Gastrocnemius medialis (tissue), 4 donors: ENCODE data around the gene CFAP65. TPM values are rescaled to one million over a fixed set of nuclear protein-coding genes. Genes with fewer than 3 reads are reported as not detected.

ENCODE experiments used
- ATAC-seq, 2 donors: fragments of 150-250 bp; one replicate each; pipeline ENCODE4 v1.9.1; 2016
- DNase-seq, 2 donors: peaks; one replicate each; pipeline ENCODE4 v3.0.0-alpha.2; 2019
- H3K27ac ChIP-seq, 4 donors: fragments of 200-600 bp; sonication (generic); 1 replicate in 1 of 4; 2 replicates in 3 of 4; pipeline ENCODE4 v1.5.1; 2016 to 2018; ENCODE audit warnings: mild to moderate bottlenecking in 2 of 4, moderate library complexity in 1 of 4
- H3K27me3 ChIP-seq, 3 donors: fragments of 200-600 bp; sonication (generic) in 2 of 3; 1 replicate in 1 of 3; 2 replicates in 2 of 3; pipeline versions ENCODE4 v1.5.1 to v1.6.0; 2016 to 2019; ENCODE audit warnings: mild to moderate bottlenecking in 1 of 3, moderate library complexity in 1 of 3
- H3K36me3 ChIP-seq, 2 donors: fragments of 200-600 bp; sonication (generic) in 1 of 2; one replicate each; pipeline ENCODE4 v1.5.1; 2017 to 2018
- H3K4me1 ChIP-seq, 2 donors: fragments of 200-600 bp; sonication (generic) in 1 of 2; one replicate each; pipeline ENCODE4 v1.5.1; 2016 to 2017; ENCODE audit warnings: mild to moderate bottlenecking in 2 of 2
- H3K4me3 ChIP-seq, 4 donors: fragments of 200-600 bp; sonication (generic) in 3 of 4; 1 replicate in 1 of 4; 2 replicates in 3 of 4; pipeline ENCODE4 v1.5.1; 2016 to 2019; ENCODE audit warnings: mild to moderate bottlenecking in 2 of 4
- H3K9me3 ChIP-seq, 3 donors: fragments of 200-600 bp; sonication (generic) in 2 of 3; 1 replicate in 1 of 3; 2 replicates in 2 of 3; pipeline ENCODE4 v1.5.1; 2016 to 2019
- POLR2A ChIP-seq, 2 donors: fragments of 450-650 bp; IDR thresholded peaks; one replicate each; pipeline ENCODE4 v1.6.1; 2017; ENCODE audit warnings: antibody characterized with exemption in 2 of 2, mild to moderate bottlenecking in 2 of 2, moderate library complexity in 2 of 2
- in situ Hi-C, 4 donors: fragments of 200-750 bp; cut with MboI; loops; one replicate each; pipeline versions ENCODE4 v1.15.0 to v1.8.0; 2017; ENCODE audit warnings: low sequenced_read_pairs in 4 of 4
- intact Hi-C: fragments of 100-400 bp; cut with DNase I; formaldehyde crosslinking; loops from one replicate; pipeline ENCODE4 v1.15.1; 2023; ENCODE audit warnings: low total_unique reads
- total RNA-seq, 4 donors: library from RNA; depleted of rRNA; stranded (reverse); fragments of >200 nt; gene quantifications; one replicate each; pipeline versions ENCODE4 v1.1.0 to v1.2.3, GENCODE V29; 2016
- TF ChIP-seq, protein P1 (sequence below), 5 experiments: fragments of 450-650 bp in 3 of 5; fragments of 200-600 bp in 2 of 5; sonication (generic) in 2 of 5; IDR thresholded peaks in 4 of 5; conservative IDR thresholded peaks in 1 of 5; 1 replicate in 4 of 5; 2 replicates in 1 of 5; pipeline ENCODE4 v1.5.1; 2016 to 2019; ENCODE audit warnings: antibody characterized with exemption in 5 of 5, mild to moderate bottlenecking in 3 of 5, moderate library complexity in 3 of 5

The CFAP65 gene
- total RNA-seq, 4 donors from 2014 or later, result 0.09 TPM; not detected in 3

DNA sequence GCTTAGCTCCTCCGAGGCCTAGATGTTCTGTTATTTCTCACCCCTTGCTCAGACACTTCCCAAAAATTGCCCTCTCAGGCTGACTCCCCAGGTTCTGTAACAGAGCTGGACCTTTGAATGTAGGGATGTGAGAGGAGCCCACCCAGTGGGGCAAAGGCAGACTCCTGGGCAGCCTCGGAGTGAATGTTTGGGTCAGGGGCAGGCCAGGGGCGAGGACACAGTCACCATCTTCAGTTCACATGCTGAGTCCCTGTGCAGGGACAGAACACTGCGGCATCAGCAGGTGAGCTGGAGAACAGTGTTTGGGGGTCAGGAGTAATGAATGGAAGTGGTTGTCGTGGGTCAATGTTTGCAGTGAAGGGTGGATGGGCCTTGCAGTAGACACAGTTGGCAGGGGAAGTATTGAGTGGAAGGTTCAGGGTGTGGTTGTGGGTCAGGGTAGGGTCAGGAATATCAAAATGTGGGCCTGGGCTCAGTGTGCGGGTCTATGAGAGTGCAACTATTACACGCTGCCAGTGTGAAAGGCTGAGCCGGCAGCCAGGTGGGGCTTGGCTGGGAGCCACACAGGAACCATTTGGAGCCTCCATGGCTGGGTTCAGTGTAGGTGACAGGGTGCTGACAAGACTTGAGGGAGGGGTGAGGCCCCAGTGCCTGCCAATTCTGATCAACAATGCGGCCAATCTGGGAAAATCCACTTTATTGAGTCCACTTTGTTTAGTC lies 15.0 kb upstream of the CFAP65 start:
- in situ Hi-C loops, result loop anchor here in 3 of 4 donors (5.0 to 25.0 kb wide), 3 partner anchors 61 to 256 kb away; partner anchors contain the start of gene PTPRN (in 1 of the 3)
- H3K27me3 ChIP-seq, result peaks cover 54 to 65% (median 60%) of the 10 kb centered on the region in 3 donors
- no peak overlapping the region for H3K27ac ChIP-seq
- intact Hi-C loops, result no loop called here
- no peaks in the 10 kb centered on the region for H3K36me3 ChIP-seq
- ATAC-seq (no peak), DNase-seq (no peak)
- H3K4me3 ChIP-seq, result no peak overlapping the region
- no peak for TF ChIP-seq POLR2A (IDR thresholded peaks at IDR 0.05)
- H3K4me1 ChIP-seq, result peaks cover 13 to 24% of the 10 kb centered on the region in 2 donors
- no peaks in the 10 kb centered on the region for H3K9me3 ChIP-seq

DNA sequence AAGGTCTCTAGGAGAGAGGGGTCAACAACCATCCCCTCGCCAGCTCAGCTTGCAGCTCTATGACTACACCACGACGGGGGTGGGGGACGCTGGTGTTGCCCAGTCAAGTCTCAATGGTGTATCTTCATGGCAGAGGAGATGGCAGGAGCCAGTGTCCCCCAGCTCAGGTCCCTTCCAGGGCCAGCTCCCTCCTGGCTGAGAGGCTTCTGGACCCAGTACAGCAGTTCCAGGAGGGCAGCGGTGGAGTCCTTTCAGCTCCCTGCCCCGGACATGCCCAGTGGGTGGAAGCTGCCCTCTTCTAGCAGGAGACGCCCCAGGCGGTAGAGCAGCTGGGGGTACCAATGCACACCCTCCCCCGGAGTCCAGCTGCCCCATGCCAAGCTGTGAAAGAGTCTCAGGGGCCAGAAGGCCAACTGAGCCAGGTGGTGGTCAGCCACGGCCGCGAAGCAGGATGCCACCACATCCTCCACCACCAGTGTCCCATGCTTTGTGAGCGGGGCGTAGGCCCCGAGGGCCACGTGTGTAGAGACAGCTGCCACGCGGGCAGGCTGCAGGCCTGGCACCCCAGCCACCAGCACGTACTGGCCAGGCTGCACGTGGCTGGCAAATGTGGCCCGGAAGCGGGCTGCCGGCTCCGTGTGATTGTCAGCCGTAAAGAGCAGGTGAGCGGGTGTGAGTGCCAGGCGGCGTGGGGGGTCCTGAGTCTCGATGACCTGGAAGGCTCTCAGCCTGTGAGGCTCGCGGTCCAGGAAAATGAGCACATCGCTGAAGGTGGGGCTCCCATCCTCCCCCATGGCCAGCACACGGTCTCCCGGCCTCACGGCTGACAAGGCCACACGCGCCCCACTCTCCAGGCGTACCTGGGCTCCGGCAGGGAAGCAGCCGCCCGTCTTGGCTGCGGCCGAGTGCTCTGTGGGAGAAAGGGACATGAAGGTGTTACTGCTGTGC lies 13.9 kb upstream of the CFAP65 start:
- peaks cover 47 to 61% (median 53%) of the 10 kb centered on the region in 3 donors for H3K27me3 ChIP-seq
- in situ Hi-C loops, result loop anchor here in 3 of 4 donors (5.0 to 25.0 kb wide), 3 partner anchors 62 to 257 kb away; partner anchors contain the start of gene PTPRN (in 1 of the 3)

DNA sequence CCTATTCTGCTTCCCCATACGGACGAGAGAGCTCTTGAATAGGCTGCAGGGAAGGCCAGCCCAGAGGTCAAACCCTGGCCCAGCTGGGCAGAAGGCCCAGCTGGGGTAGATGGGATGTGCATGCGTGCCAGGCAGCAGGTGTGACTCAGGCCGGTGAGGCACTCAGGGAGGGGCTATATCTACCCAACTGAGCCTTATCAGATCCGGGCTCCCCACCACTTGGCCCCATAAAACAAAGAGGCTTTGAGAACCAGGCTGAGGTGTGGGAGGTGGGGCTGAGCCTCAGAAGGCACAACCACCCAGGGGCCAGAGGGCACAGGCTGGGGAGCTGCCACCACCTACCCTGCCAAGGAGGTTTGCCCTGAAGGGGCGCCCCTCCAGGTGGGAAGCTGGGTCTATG lies 8.0 kb upstream of the CFAP65 start:
- ATAC-seq, result no peak
- Histone ChIP-seq H3K4me1 (no peaks in the 10 kb centered on the region), H3K27me3 (peaks cover 20 to 26% (median 20%) of the 10 kb centered on the region in 3 donors), H3K36me3 (no peaks in the 10 kb centered on the region), H3K9me3 (no peaks in the 10 kb centered on the region), H3K4me3 (no peak overlapping the region), H3K27ac (no peak overlapping the region)
- in situ Hi-C loops (loop anchor here in 1 of 4 donors (10.0 kb wide), 1 partner anchor 256 kb away; the partner anchor contains the start of gene PTPRN), intact Hi-C loops (no loop called here)
- DNase-seq, result no peak
- TF ChIP-seq, protein P1, sequence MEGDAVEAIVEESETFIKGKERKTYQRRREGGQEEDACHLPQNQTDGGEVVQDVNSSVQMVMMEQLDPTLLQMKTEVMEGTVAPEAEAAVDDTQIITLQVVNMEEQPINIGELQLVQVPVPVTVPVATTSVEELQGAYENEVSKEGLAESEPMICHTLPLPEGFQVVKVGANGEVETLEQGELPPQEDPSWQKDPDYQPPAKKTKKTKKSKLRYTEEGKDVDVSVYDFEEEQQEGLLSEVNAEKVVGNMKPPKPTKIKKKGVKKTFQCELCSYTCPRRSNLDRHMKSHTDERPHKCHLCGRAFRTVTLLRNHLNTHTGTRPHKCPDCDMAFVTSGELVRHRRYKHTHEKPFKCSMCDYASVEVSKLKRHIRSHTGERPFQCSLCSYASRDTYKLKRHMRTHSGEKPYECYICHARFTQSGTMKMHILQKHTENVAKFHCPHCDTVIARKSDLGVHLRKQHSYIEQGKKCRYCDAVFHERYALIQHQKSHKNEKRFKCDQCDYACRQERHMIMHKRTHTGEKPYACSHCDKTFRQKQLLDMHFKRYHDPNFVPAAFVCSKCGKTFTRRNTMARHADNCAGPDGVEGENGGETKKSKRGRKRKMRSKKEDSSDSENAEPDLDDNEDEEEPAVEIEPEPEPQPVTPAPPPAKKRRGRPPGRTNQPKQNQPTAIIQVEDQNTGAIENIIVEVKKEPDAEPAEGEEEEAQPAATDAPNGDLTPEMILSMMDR (IDR thresholded peaks at IDR 0.05 in 4 of 5, conservative IDR thresholded peaks at IDR 0.05 in 1 of 5), result no peak
- no peak for TF ChIP-seq POLR2A (IDR thresholded peaks at IDR 0.05)

More for the DNA sequence above, 13.9 kb upstream of the CFAP65 start:
- H3K9me3 ChIP-seq, result no peaks in the 10 kb centered on the region
- DNase-seq (no peak), ATAC-seq (no peak)
- no peak for TF ChIP-seq POLR2A (IDR thresholded peaks at IDR 0.05)
- TF ChIP-seq, protein P1 (IDR thresholded peaks at IDR 0.05 in 4 of 5, conservative IDR thresholded peaks at IDR 0.05 in 1 of 5), result no peak
- no peak overlapping the region for H3K4me3 ChIP-seq
- H3K27ac ChIP-seq, result no peak overlapping the region
- intact Hi-C loops, result no loop called here
- peaks cover 13 to 22% of the 10 kb centered on the region in 2 donors for H3K4me1 ChIP-seq
- no peaks in the 10 kb centered on the region for H3K36me3 ChIP-seq

DNA sequence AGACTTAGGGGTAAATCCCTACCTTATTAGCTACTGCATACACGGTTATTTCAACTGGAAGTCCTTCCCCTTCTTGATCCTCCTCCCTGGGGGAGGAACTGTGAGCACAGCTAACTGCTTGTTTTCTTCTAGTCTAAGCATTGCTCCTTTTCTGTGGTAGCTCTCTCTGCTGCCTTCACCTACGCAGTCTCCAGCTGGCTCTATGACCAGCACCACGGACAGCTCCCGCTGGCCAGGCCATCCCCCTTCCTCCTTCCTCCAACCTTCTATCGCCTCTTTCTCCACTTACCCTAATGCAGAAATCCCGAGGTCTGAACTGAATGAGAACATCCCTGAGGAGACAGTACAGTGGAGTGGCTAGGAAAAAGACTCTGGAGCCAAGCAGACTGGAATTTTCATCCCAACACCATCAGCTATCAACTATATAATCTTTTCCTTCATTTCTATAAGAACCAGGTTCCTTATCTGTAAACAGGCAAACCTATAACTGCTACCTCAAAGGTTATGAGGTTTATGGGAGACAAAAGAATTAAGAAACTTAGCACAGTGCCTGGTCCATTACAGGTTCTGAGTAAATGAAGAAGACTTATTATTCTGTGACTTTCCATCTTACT lies 4.7 kb upstream of the CFAP65 start:
- ATAC-seq (no peak), DNase-seq (no peak)
- Histone ChIP-seq H3K9me3 (no peaks in the 10 kb centered on the region), H3K27me3 (peaks cover 40 to 46% (median 44%) of the 10 kb centered on the region in 3 donors), H3K27ac (no peak overlapping the region), H3K4me3 (no peak overlapping the region), H3K36me3 (no peaks in the 10 kb centered on the region), H3K4me1 (peaks cover 0 to under 1% of the 10 kb centered on the region in 2 donors)
- intact Hi-C loops, result no loop called here
- in situ Hi-C loops, result loop anchor here in 1 of 4 donors (10.0 kb wide), 1 partner anchor 259 kb away; the partner anchor contains the start of gene PTPRN
- TF ChIP-seq, protein P1 (IDR thresholded peaks at IDR 0.05 in 4 of 5, conservative IDR thresholded peaks at IDR 0.05 in 1 of 5), result no peak
- TF ChIP-seq POLR2A (IDR thresholded peaks at IDR 0.05), result no peak
